ENCODE data around the gene ATP11A. TPM values are rescaled to one million over a fixed set of nuclear protein-coding genes. Genes with fewer than 3 reads are reported as not detected.

The ATP11A gene
- total RNA-seq, 1 donor from 2014 or later, result 114 TPM

DNA sequence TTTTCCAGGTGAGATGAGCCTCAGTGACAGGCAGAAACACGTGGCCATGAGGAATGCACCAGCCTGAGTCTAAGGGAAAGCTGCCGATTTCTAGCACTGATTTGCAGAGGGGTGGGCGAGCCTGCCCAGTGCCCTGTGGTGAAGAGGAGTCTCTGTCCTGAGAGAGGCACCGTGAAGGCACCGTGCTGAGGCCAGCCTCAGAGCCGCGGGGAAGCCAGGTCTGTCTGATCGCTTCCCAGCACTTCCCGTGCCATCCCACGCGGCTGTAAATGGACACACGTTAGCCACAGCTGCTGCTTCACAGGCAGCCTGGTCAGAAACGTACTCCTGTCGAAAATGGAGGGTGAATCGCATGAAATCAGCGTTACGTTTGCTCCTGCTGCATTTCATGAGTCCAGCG lies 79.8 kb downstream of the ATP11A start:
- no peaks in the 10 kb centered on the region for H3K9me3 Mint-ChIP-seq
- DNase-seq (ENCODE audit: low spot score in 2 of 2, unreplicated experiment in 2 of 2), result no peak
- H3K4me3 Mint-ChIP-seq, result no peak overlapping the region
- no peaks in the 10 kb centered on the region for H3K36me3 Mint-ChIP-seq
- peaks cover 9% of the 10 kb centered on the region for H3K4me1 Mint-ChIP-seq
- TF ChIP-seq, protein P1, sequence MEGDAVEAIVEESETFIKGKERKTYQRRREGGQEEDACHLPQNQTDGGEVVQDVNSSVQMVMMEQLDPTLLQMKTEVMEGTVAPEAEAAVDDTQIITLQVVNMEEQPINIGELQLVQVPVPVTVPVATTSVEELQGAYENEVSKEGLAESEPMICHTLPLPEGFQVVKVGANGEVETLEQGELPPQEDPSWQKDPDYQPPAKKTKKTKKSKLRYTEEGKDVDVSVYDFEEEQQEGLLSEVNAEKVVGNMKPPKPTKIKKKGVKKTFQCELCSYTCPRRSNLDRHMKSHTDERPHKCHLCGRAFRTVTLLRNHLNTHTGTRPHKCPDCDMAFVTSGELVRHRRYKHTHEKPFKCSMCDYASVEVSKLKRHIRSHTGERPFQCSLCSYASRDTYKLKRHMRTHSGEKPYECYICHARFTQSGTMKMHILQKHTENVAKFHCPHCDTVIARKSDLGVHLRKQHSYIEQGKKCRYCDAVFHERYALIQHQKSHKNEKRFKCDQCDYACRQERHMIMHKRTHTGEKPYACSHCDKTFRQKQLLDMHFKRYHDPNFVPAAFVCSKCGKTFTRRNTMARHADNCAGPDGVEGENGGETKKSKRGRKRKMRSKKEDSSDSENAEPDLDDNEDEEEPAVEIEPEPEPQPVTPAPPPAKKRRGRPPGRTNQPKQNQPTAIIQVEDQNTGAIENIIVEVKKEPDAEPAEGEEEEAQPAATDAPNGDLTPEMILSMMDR (IDR thresholded peaks at IDR 0.05; ENCODE audit: unreplicated experiment), result no peak
- no peaks in the 10 kb centered on the region for H3K27me3 Mint-ChIP-seq (ENCODE audit: low read depth)
- no peak overlapping the region for H3K27ac Mint-ChIP-seq

DNA sequence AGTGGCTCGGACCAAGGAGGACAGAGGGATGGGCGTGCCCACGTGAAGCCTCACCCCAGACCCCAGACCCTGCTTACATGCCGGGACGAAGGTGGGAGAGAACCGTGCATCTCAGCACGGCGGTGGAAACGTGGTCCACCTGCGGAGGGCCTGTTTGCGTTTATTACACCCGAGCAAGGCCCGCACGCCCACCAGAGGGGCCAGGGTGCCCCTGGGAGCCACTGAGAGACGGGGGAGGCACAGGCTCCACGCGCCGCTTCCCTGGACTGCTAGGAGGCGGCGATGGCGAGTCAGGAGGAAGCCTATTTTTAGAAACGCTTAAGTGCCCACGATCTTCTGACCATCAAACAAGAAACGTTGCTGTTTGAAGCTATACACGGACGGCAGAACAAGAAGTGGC lies 80.7 kb downstream of the ATP11A start:
- no peak for DNase-seq (ENCODE audit: low spot score in 2 of 2, unreplicated experiment in 2 of 2)
- Mint-ChIP-seq H3K27me3 (ENCODE audit: low read depth) (no peaks in the 10 kb centered on the region), H3K36me3 (no peaks in the 10 kb centered on the region), H3K9me3 (no peaks in the 10 kb centered on the region), H3K4me1 (peaks cover 11% of the 10 kb centered on the region), H3K27ac (no peak overlapping the region), H3K4me3 (no peak overlapping the region)
- TF ChIP-seq, protein P1 (IDR thresholded peaks at IDR 0.05; ENCODE audit: unreplicated experiment), result no peak

DNA sequence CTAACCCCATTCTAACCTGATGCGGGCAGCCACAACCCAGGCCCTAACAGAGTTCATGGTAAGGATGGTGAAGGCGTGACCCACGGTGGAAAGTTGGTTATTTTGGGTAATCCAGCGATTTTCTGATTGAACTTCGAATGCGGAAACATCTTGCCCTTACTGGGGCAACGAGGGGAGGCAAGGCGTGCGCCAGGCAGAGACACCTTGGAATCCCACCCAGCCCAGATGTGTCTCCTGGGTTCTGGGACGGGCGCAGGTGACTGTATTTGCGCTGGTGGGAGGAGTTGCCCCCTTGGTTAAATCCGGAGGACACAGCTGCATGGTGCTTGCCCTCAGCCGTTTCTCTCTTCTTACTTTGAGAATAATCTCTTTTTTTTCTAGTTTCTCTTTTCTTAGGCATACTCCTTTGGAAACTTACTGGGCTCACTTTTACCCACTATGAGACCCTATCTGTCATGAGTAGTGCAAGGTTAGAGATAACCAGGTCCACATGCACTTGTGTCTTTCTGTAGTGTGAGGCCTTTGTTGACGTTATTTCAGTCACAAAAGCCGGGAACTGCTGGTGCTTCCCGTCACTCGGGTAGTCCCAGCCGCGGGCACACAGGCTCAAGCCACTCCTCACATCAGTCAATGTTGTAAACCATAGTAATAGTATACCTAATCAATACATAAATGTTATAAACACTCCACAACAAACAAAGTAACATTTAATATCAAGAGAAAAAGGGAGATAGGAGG lies 81.5 kb downstream of the ATP11A start:
- H3K9me3 Mint-ChIP-seq, result no peaks in the 10 kb centered on the region
- no peak overlapping the region for H3K4me3 Mint-ChIP-seq
- H3K27ac Mint-ChIP-seq, result peak overlapping the region; percentile 37
- TF ChIP-seq, protein P1 (IDR thresholded peaks at IDR 0.05; ENCODE audit: unreplicated experiment), result no peak
- no peak for DNase-seq (ENCODE audit: low spot score in 2 of 2, unreplicated experiment in 2 of 2)
- H3K36me3 Mint-ChIP-seq, result no peaks in the 10 kb centered on the region
- peaks cover 15% of the 10 kb centered on the region for H3K4me1 Mint-ChIP-seq
- H3K27me3 Mint-ChIP-seq (ENCODE audit: low read depth), result no peaks in the 10 kb centered on the region

DNA sequence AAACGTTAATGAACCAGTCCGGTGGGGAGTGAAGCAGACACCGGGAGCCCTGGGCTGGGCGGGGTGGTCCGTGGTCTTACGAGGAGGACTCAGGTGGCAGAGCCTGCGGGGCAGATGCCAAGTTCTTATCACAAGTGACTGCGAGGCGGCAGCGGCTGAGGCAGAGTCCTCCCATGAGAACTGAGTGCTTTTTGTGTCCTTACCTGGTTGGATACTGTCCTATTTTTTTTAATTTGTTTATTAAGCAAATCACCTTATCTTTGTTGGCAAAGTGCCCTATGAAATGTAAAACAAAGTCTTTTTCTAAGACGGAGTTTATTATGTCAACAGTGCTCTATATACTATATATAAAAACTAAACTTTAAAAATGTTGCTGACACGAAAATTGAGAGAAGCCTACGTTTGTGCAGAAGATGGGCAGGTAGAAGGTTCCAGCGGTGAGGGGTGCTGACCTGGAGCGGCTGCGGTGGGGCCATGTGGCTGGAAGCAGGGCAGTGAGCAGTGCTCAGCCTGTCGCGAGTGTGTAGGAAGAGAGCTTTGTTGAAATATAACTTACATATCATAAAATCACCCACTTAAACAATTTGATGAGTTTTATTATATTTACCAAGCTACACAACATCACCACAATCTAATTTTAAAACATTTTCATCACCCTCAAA lies 82.2 kb downstream of the ATP11A start:
- Mint-ChIP-seq H3K9me3 (no peaks in the 10 kb centered on the region), H3K36me3 (no peaks in the 10 kb centered on the region), H3K27me3 (ENCODE audit: low read depth) (no peaks in the 10 kb centered on the region), H3K4me1 (peaks cover 16% of the 10 kb centered on the region), H3K27ac (peak overlapping the region; percentile 37), H3K4me3 (no peak overlapping the region)
- no peak for DNase-seq (ENCODE audit: low spot score in 2 of 2, unreplicated experiment in 2 of 2)
- TF ChIP-seq, protein P1 (IDR thresholded peaks at IDR 0.05; ENCODE audit: unreplicated experiment), result no peak

DNA sequence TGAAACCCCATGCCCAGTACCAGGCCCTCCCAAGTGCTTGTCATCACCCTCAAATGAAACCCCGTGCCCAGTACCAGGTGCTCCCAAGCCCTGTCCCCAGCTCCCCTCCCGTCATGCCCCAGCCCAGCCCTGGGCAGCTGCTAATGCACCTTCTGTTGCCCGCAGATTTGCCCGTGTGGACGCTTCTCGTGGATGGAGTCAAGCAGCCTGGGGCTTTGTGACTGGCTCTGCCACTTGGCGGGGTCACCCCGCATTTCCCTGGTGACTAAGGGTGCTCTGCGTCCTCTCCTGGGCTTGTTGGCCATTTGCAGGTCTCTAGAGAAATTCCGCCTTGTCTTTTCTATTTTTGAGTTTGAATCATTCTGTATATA lies 82.7 kb downstream of the ATP11A start:
- DNase-seq (ENCODE audit: low spot score in 2 of 2, unreplicated experiment in 2 of 2), result no peak
- Mint-ChIP-seq H3K9me3 (no peaks in the 10 kb centered on the region), H3K27me3 (ENCODE audit: low read depth) (no peaks in the 10 kb centered on the region), H3K4me3 (no peak overlapping the region), H3K4me1 (peaks cover 16% of the 10 kb centered on the region), H3K27ac (no peak overlapping the region), H3K36me3 (no peaks in the 10 kb centered on the region)
- TF ChIP-seq, protein P1 (IDR thresholded peaks at IDR 0.05; ENCODE audit: unreplicated experiment), result no peak
